Neuronal stem cell (in vitro differentiated cells): ENCODE measurements around the gene TNFRSF18.

ENCODE experiments used
- DNase-seq: peaks from one replicate; pipeline ENCODE4 v3.0.0-alpha.2; 2013; ENCODE audit warnings: low spot score
- H2AFZ ChIP-seq: one replicate; pipeline ENCODE4 v1.6.1; 2013; ENCODE audit warnings: mild to moderate bottlenecking, low read length, inconsistent platforms
- H2AK5ac ChIP-seq: 2 replicates; pipeline ENCODE4 v1.6.1; 2013; ENCODE audit warnings: low read depth, mild to moderate bottlenecking, inconsistent platforms, low read length, moderate library complexity, mixed read lengths
- H2BK120ac ChIP-seq: 2 replicates; pipeline ENCODE4 v1.6.1; 2013; ENCODE audit warnings: low read depth, mild to moderate bottlenecking, inconsistent platforms, low read length, moderate library complexity, mixed read lengths
- H2BK12ac ChIP-seq: one replicate; pipeline ENCODE4 v1.6.1; 2013; ENCODE audit warnings: low read length, inconsistent platforms
- H2BK15ac ChIP-seq: 2 replicates; pipeline ENCODE4 v1.6.1; 2013; ENCODE audit warnings: mild to moderate bottlenecking, low read length, inconsistent platforms, mixed read lengths
- H2BK5ac ChIP-seq: one replicate; pipeline ENCODE4 v1.6.1; 2013; ENCODE audit warnings: inconsistent platforms, mild to moderate bottlenecking, low read length, moderate library complexity
- H3K14ac ChIP-seq: one replicate; pipeline ENCODE4 v1.6.1; 2013; ENCODE audit warnings: low read length, inconsistent platforms
- H3K18ac ChIP-seq: 2 replicates; pipeline ENCODE4 v1.6.1; 2013; ENCODE audit warnings: low read length, inconsistent platforms
- H3K23ac ChIP-seq: 2 replicates; pipeline ENCODE4 v1.6.1; 2013; ENCODE audit warnings: low read depth, mild to moderate bottlenecking, mixed read lengths, low read length, inconsistent platforms; ENCODE audit not compliant: poor library complexity
- H3K27ac ChIP-seq: replicated peaks from 3 replicates; pipeline ENCODE4 v1.5.1; 2013; ENCODE audit warnings: low read length, inconsistent platforms
- H3K27me3 ChIP-seq, 3 experiments: 2 replicates each; pipeline ENCODE4 v1.6.1; 2013; ENCODE audit warnings: low read length in 3 of 3, mild to moderate bottlenecking in 2 of 3, inconsistent platforms in 1 of 3, low read depth in 1 of 3, mixed read lengths in 1 of 3, moderate library complexity in 1 of 3; ENCODE audit not compliant: control insufficient read depth in 3 of 3, insufficient read depth in 3 of 3
- H3K36me3 ChIP-seq, 2 donors: replicated peaks in 1 of 2; 2 replicates each; pipeline ENCODE4 v1.6.1; 2013; ENCODE audit warnings: low read length in 2 of 2; ENCODE audit not compliant: control insufficient read depth in 2 of 2, insufficient read depth in 2 of 2
- H3K4ac ChIP-seq: 2 replicates; pipeline ENCODE4 v1.6.1; 2013; ENCODE audit warnings: inconsistent platforms, mild to moderate bottlenecking, low read length, moderate library complexity
- H3K4me1 ChIP-seq, 2 donors: 1 replicate in 1 of 2; 2 replicates in 1 of 2; pipeline ENCODE4 v1.6.1; 2013; ENCODE audit warnings: low read length in 2 of 2, low read depth in 1 of 2; ENCODE audit not compliant: control insufficient read depth in 2 of 2, insufficient read depth in 1 of 2
- H3K4me2 ChIP-seq: one replicate; pipeline ENCODE4 v1.6.1; 2013; ENCODE audit warnings: mild to moderate bottlenecking, low read length, inconsistent platforms; ENCODE audit not compliant: insufficient read depth, poor library complexity, severe bottlenecking
- H3K4me3 ChIP-seq, 2 donors: 2 replicates each; pipeline ENCODE4 v1.5.1; 2013; ENCODE audit warnings: low read length in 2 of 2, mild to moderate bottlenecking in 2 of 2, inconsistent platforms in 1 of 2, moderate library complexity in 1 of 2
- H3K79me1 ChIP-seq: one replicate; pipeline ENCODE4 v1.6.1; 2013; ENCODE audit warnings: low read depth, mild to moderate bottlenecking, inconsistent platforms, low read length, moderate library complexity
- H3K9ac ChIP-seq: one replicate; pipeline ENCODE4 v1.6.1; 2013; ENCODE audit warnings: mild to moderate bottlenecking, low read depth, low read length, inconsistent platforms; ENCODE audit not compliant: poor library complexity
- H3K9me3 ChIP-seq, 2 donors: replicated peaks in 1 of 2; 2 replicates each; pipeline versions ENCODE3 to v1.6.1; 2013; ENCODE audit warnings: low read length in 2 of 2, mild to moderate bottlenecking in 2 of 2, inconsistent platforms in 1 of 2, low read depth in 1 of 2, mixed read lengths in 1 of 2, moderate library complexity in 1 of 2; ENCODE audit not compliant: control insufficient read depth in 2 of 2, insufficient read depth in 1 of 2
- H4K8ac ChIP-seq: one replicate; pipeline ENCODE4 v1.6.1; 2013; ENCODE audit warnings: low read depth, mild to moderate bottlenecking, inconsistent platforms, low read length, moderate library complexity
- H4K91ac ChIP-seq: one replicate; pipeline ENCODE4 v1.6.1; 2013; ENCODE audit warnings: low read length, low read depth, mild to moderate bottlenecking, inconsistent platforms; ENCODE audit not compliant: poor library complexity
- WGBS, 2 donors: extraction: QIAGEN DNeasy Blood & Tissue Kit; methylation state at CpG; one replicate each; pipeline ENCODE4 v1.1.7; 2013; ENCODE audit warnings: missing lambda C conversion rate in 2 of 2, mixed read lengths in 1 of 2; ENCODE audit not compliant: insufficient read length in 2 of 2, insufficient replicate concordance in 1 of 2; ENCODE audit errors: extremely low coverage in 2 of 2; 5-methylcytosine and 5-hydroxymethylcytosine counted together

Gene TNFRSF18

GRCh38 chr1:1182491-1183220 is 23.7 kb downstream of the TNFRSF18 start:
- peak overlapping the region; percentile 39 for H2BK5ac ChIP-seq
- H3K36me3 ChIP-seq, result no peaks in the 10 kb centered on the region
- H3K9ac ChIP-seq, result peak overlapping the region; percentile 44
- H3K79me1 ChIP-seq, result peaks cover 5% of the 10 kb centered on the region
- peak overlapping the region; percentile 43 for H4K8ac ChIP-seq
- H4K91ac ChIP-seq, result peak overlapping the region; percentile 92
- H3K23ac ChIP-seq, result peak overlapping the region; percentile 89
- peak overlapping the region; percentile 18 for H3K4me2 ChIP-seq
- no peak overlapping the region for H3K27ac ChIP-seq
- H2AK5ac ChIP-seq, result peak overlapping the region; percentile 96
- H3K4me1 ChIP-seq, result peaks cover 3 to 6% of the 10 kb centered on the region in 2 donors
- H3K4ac ChIP-seq, result peak overlapping the region; percentile 53
- H2BK12ac ChIP-seq, result no peak overlapping the region
- peaks cover 0 to 10% (median 0%) of the 10 kb centered on the region in 3 experiments for H3K27me3 ChIP-seq
- no peak overlapping the region for H3K4me3 ChIP-seq
- H2BK120ac ChIP-seq, result peak overlapping the region; percentile 76
- peak overlapping the region; percentile 89 for H3K18ac ChIP-seq
- H2BK15ac ChIP-seq, result peak overlapping the region; percentile 94
- WGBS, 2 donors, result no CpG with 5 or more reads among the region's 39 CpGs
- no peak for DNase-seq
- peak overlapping the region; percentile 71 for H2AFZ ChIP-seq
- peak overlapping the region; percentile 94 for H3K14ac ChIP-seq
- no peaks in the 10 kb centered on the region for H3K9me3 ChIP-seq

DNA sequence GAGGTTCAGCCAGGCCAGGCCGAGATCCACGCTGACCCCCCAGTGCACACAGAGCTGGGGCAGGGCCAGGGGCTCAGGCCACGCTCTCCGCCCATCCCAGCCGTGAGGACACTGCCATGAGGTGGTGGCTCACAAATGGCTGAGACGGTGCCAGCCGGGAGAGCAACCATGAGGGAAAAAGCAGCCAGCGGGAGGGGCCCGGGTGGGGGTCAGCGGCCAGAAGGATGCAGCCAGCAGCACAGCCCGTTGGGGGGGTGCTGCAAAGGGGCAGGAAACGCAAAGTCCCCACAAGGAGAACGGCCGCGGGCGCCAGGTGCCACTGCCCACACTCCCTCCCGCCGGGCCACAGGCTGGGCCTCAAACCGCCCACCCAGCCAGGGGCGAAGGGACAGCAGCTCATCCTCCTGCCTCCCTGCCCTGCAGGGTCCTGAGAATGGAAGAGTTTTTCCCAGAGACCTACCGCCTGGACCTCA is 24.4 kb downstream of the TNFRSF18 start:
- Histone ChIP-seq H3K18ac (peak overlapping the region; percentile 89), H2BK12ac (no peak overlapping the region), H2BK5ac (peak overlapping the region; percentile 39), H3K4ac (no peak overlapping the region), H3K27ac (no peak overlapping the region), H3K9me3 (peaks cover 0 to under 1% of the 10 kb centered on the region in 2 donors), H3K4me1 (peaks cover 3 to 6% of the 10 kb centered on the region in 2 donors), H3K23ac (peak overlapping the region; percentile 89), H3K14ac (peak overlapping the region; percentile 84), H3K79me1 (peaks cover 5% of the 10 kb centered on the region), H3K4me2 (no peak overlapping the region), H3K4me3 (no peak overlapping the region), H3K36me3 (no peaks in the 10 kb centered on the region), H2BK15ac (peak overlapping the region; percentile 94), H2BK120ac (peak overlapping the region; percentile 76), H4K8ac (peak overlapping the region; percentile 43), H2AFZ (peak overlapping the region; percentile 71), H4K91ac (no peak overlapping the region), H3K27me3 (peaks cover 0 to 15% (median under 1%) of the 10 kb centered on the region in 3 experiments), H3K9ac (peak overlapping the region; percentile 44), H2AK5ac (peak overlapping the region; percentile 96)
- WGBS, 2 donors, result no CpG with 5 or more reads among the region's 21 CpGs
- DNase-seq, result no peak

DNA sequence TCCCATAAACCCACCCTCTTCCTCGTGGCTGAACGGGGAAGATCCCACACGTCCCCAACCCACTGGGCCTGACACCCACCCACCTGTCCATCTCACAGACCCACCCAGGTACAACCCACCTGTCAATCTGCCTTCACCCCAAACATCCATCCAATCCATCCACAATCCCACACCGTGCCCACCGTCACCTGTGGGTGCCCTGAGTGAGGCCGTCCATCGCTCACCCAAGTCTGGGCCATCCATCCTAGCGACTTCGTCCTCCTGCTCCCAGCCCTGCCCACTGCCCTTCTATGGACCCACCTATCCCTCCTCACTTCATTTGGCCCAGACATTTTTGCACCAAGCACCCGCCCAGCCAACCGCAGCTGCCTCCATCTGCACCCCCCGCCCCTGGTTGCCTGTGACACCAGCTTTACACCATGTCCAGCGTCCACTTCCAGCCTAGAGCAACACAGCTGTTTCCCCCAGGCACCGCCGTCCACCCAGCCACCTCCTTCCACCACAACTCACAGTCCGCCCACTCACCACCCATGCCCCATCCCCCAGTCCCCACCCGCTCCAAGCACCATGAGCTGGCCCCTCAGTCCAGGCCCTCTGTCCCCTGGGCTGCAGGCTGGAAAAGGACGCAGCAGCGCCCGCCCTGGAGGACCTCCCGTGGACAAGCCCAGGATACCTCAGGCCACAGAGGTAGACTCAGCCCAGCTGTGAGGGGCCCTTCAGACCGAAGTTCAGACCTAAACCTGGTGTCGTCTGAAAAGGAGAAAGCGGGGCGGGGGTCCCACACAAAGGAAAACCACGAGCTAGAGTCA is 25.1 kb downstream of the TNFRSF18 start:
- Histone ChIP-seq H2BK120ac (no peak overlapping the region), H3K9ac (peak overlapping the region; percentile 77), H3K27me3 (peaks cover 0 to 21% (median 4%) of the 10 kb centered on the region in 3 experiments), H3K36me3 (no peaks in the 10 kb centered on the region), H3K23ac (no peak overlapping the region), H2BK15ac (peak overlapping the region; percentile 75), H3K27ac (no peak overlapping the region), H3K4me1 (peaks cover 6% of the 10 kb centered on the region in 2 donors), H2BK5ac (peak overlapping the region; percentile 35), H2AFZ (peak overlapping the region; percentile 71), H4K91ac (no peak overlapping the region), H3K4me3 (peak overlapping the region in 1 of 2 donors; percentile 64), H3K14ac (peak overlapping the region; percentile 21), H3K18ac (peak overlapping the region; percentile 76), H2BK12ac (no peak overlapping the region), H3K4me2 (no peak overlapping the region), H3K4ac (peak overlapping the region; percentile 53), H3K9me3 (peaks cover 0 to 3% of the 10 kb centered on the region in 2 donors), H2AK5ac (peak overlapping the region; percentile 96), H4K8ac (no peak overlapping the region), H3K79me1 (peaks cover 5% of the 10 kb centered on the region)
- DNase-seq, result no peak
- no CpG with 5 or more reads among the region's 26 CpGs for WGBS, 2 donors
